ENCODE measurements around the gene ZNF469. TPM values are rescaled to one million over a fixed set of nuclear protein-coding genes. Genes with fewer than 3 reads are reported as not detected.

ZNF469 gene
- total and polyA plus RNA-seq, 2 donors (not counting 3 experiments of a cell fraction or from before 2014, with no cell fraction given), result 0.90 to 5.7 TPM

DNA sequence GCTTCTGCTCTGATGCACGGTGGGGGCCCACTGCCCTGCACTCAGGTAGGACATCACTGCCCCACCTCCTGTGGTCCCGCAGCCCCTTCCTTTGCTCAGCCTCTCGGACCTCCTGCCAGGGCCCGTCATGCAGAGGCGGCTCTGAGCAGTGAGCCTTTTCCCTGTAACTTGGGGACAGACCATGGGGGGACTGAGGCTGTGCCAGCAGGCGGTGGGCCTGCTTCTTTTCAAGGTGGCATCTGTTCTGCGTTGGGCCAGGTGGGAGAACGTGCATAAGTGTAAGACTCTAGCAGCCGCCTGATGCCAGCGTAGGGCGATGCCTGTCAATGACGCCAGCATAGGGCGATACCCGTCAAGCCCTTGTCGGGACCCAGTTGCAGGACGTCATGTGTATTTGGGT lies 40.3 kb upstream of the ZNF469 start:
- TF ChIP-seq EZH2 (IDR thresholded peaks at IDR 0.05; ENCODE audit: borderline replicate concordance, low read depth, low read length, severe bottlenecking) (no peak), CTCF (IDR thresholded peaks at IDR 0.05; ENCODE audit: extremely low read depth in 1 of 2, insufficient read depth in 1 of 2, low read depth in 1 of 2, low read length in 2 of 2) (no peak), GATA2 (IDR thresholded peaks at IDR 0.05; ENCODE audit: insufficient read depth, insufficient read length, low read depth, low read length) (no peak), POLR2AphosphoS5 (IDR thresholded peaks at IDR 0.05; ENCODE audit: insufficient read depth, low read depth, low read length) (no peak), FOS (IDR thresholded peaks at IDR 0.05; ENCODE audit: borderline replicate concordance, insufficient read depth, low read length) (no peak)
- TF ChIP-seq, protein P1, sequence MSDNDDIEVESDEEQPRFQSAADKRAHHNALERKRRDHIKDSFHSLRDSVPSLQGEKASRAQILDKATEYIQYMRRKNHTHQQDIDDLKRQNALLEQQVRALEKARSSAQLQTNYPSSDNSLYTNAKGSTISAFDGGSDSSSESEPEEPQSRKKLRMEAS (IDR thresholded peaks at IDR 0.05; ENCODE audit: insufficient read depth, insufficient read length), result no peak
- ChIA-PET POLR2A (no interaction called here), CTCF (no interaction called here)
- no peaks in the 10 kb centered on the region for H3K9me3 ChIP-seq (replicated peaks; ENCODE audit: control insufficient read depth, insufficient read depth, low read length)
- H3K9me1 ChIP-seq (replicated peaks; ENCODE audit: control insufficient read depth, extremely low read depth, insufficient read depth, low read length), result no peaks in the 10 kb centered on the region
- H3K36me3 ChIP-seq (ENCODE audit: control insufficient read depth in 2 of 2, extremely low read depth in 1 of 2, insufficient read depth in 2 of 2, low read length in 2 of 2), result no peaks in the 10 kb centered on the region
- no peaks in the 10 kb centered on the region for H3K79me2 ChIP-seq (ENCODE audit: control insufficient read depth, insufficient read depth, low read length)
- no peak overlapping the region for H2AFZ ChIP-seq (ENCODE audit: low read depth, low read length)
- no peaks in the 10 kb centered on the region for H3K4me1 ChIP-seq (ENCODE audit: control insufficient read depth, extremely low read depth, insufficient read depth, low read length)
- BruUV-seq (replicated peaks), result no TSS peak
- no peak overlapping the region for H3K4me3 ChIP-seq (replicated peaks in 1 of 3; ENCODE audit: insufficient read depth in 1 of 3, low read depth in 1 of 3, low read length in 3 of 3)
- intact Hi-C loops (cut with micrococcal nuclease), result no loop called here
- no peaks in the 10 kb centered on the region for H3K27me3 ChIP-seq (ENCODE audit: control insufficient read depth in 2 of 2, insufficient read depth in 2 of 2, low read length in 2 of 2)
- no peak overlapping the region for H3K9ac ChIP-seq (replicated peaks; ENCODE audit: extremely low read depth, insufficient read depth, low read length)
- DNase-seq (ENCODE audit: low read depth, low spot score), result no peak
- dilution Hi-C loops (cut with MboI; ENCODE audit: extremely low pct_ligation_motif_present, low sequenced_read_pairs), result no loop called here
- FAIRE-seq, result no peak
- no peaks in the 10 kb centered on the region for H4K20me1 ChIP-seq (replicated peaks; ENCODE audit: control insufficient read depth, extremely low read depth, insufficient read depth, low read length)
- H3K4me2 ChIP-seq (ENCODE audit: insufficient read depth, low read length), result no peak overlapping the region
- H3K27ac ChIP-seq (ENCODE audit: insufficient read depth, low read depth, low read length), result no peak overlapping the region
